Measurements from ENCODE around the gene CCDC137. TPM values are rescaled to one million over a fixed set of nuclear protein-coding genes. Genes with fewer than 3 reads are reported as not detected.

CCDC137 gene
- total and polyA plus RNA-seq, 2 of the 13 experiments (the other 11 are each of a cell fraction or from before 2014, with no cell fraction given): 14.6 to 39.1 TPM

DNA sequence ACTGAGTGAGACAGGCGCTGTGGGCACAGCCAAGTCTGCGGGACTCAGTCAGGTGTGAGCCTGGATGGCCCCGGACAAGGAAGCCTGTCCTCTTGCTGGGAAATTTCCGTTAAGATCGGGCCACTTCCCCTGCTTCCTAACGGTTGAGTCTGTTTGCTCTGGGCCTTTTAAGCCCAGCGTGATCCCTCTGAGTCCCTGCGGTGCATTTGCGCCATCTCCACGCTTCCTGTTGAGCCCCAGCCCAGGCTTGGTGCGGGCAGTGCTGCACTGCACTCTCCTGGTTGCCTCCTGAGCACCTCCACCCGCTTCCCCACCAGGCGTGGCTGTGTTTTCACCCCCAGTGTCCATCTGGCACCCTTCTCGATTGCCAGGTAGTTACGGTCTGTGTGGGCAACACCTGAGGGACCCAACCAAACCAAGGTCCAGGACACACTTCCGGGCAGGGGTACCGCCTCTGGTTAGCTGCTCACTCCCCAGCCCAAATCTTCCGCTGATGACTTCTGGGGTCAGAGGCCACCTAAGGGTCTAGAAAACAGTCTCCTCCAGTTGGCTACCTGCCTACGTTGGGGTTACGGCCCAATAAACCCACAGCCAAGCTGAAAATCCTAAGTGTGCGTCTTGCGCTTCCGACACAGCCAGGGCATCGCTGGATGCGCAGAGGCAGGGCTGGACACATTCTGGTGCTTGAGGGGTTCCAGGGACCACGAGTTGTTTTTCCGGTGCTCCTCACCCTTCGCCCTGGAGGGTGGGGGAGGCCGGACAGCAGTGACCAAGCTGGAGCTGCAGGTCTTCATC is 44.2 kb downstream of the CCDC137 start (continued):
- TF ChIP-seq FOXP1 (IDR thresholded peaks at IDR 0.05) (no peak), FOXP1 (CRISPR knock-in tag; IDR thresholded peaks at IDR 0.05) (no peak), ZNF746 (CRISPR knock-in tag; IDR thresholded peaks at IDR 0.05) (no peak), REPIN1 (CRISPR knock-in tag; IDR thresholded peaks at IDR 0.05; ENCODE audit: borderline replicate concordance, low read depth) (no peak), ZFYVE20 (CRISPR knock-in tag; IDR thresholded peaks at IDR 0.05; ENCODE audit: borderline replicate concordance, low read depth) (no peak), GATAD2A (CRISPR knock-in tag; IDR thresholded peaks at IDR 0.05) (no peak; the same call in 1 of the 2 replicates), PAX8 (CRISPR knock-in tag; IDR thresholded peaks at IDR 0.05; ENCODE audit: borderline replicate concordance) (no peak), ZNF17 (CRISPR knock-in tag; IDR thresholded peaks at IDR 0.05) (no peak), EHMT2 (IDR thresholded peaks at IDR 0.05; ENCODE audit: borderline replicate concordance, low read depth, low read length) (no peak), PTBP1 (IDR thresholded peaks at IDR 0.05; ENCODE audit: low read depth, low read length, poor library complexity, severe bottlenecking) (no peak), FOXA1 (IDR thresholded peaks at IDR 0.05) (no peak), FOXA1 (CRISPR knock-in tag; IDR thresholded peaks at IDR 0.05) (no peak)
- TF ChIP-seq, protein P1, sequence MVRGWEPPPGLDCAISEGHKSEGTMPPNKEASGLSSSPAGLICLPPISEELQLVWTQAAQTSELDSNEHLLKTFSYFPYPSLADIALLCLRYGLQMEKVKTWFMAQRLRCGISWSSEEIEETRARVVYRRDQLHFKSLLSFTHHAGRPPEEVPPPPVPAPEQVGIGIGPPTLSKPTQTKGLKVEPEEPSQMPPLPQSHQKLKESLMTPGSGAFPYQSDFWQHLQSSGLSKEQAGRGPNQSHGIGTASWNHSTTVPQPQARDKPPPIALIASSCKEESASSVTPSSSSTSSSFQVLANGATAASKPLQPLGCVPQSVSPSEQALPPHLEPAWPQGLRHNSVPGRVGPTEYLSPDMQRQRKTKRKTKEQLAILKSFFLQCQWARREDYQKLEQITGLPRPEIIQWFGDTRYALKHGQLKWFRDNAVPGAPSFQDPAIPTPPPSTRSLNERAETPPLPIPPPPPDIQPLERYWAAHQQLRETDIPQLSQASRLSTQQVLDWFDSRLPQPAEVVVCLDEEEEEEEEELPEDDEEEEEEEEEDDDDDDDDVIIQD (CRISPR knock-in tag; IDR thresholded peaks at IDR 0.05; ENCODE audit: low read depth): no peak
- TF ChIP-seq, protein P2, sequence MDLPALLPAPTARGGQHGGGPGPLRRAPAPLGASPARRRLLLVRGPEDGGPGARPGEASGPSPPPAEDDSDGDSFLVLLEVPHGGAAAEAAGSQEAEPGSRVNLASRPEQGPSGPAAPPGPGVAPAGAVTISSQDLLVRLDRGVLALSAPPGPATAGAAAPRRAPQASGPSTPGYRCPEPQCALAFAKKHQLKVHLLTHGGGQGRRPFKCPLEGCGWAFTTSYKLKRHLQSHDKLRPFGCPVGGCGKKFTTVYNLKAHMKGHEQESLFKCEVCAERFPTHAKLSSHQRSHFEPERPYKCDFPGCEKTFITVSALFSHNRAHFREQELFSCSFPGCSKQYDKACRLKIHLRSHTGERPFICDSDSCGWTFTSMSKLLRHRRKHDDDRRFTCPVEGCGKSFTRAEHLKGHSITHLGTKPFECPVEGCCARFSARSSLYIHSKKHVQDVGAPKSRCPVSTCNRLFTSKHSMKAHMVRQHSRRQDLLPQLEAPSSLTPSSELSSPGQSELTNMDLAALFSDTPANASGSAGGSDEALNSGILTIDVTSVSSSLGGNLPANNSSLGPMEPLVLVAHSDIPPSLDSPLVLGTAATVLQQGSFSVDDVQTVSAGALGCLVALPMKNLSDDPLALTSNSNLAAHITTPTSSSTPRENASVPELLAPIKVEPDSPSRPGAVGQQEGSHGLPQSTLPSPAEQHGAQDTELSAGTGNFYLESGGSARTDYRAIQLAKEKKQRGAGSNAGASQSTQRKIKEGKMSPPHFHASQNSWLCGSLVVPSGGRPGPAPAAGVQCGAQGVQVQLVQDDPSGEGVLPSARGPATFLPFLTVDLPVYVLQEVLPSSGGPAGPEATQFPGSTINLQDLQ (CRISPR knock-in tag; IDR thresholded peaks at IDR 0.05): no peak
- TF ChIP-seq, protein P3, sequence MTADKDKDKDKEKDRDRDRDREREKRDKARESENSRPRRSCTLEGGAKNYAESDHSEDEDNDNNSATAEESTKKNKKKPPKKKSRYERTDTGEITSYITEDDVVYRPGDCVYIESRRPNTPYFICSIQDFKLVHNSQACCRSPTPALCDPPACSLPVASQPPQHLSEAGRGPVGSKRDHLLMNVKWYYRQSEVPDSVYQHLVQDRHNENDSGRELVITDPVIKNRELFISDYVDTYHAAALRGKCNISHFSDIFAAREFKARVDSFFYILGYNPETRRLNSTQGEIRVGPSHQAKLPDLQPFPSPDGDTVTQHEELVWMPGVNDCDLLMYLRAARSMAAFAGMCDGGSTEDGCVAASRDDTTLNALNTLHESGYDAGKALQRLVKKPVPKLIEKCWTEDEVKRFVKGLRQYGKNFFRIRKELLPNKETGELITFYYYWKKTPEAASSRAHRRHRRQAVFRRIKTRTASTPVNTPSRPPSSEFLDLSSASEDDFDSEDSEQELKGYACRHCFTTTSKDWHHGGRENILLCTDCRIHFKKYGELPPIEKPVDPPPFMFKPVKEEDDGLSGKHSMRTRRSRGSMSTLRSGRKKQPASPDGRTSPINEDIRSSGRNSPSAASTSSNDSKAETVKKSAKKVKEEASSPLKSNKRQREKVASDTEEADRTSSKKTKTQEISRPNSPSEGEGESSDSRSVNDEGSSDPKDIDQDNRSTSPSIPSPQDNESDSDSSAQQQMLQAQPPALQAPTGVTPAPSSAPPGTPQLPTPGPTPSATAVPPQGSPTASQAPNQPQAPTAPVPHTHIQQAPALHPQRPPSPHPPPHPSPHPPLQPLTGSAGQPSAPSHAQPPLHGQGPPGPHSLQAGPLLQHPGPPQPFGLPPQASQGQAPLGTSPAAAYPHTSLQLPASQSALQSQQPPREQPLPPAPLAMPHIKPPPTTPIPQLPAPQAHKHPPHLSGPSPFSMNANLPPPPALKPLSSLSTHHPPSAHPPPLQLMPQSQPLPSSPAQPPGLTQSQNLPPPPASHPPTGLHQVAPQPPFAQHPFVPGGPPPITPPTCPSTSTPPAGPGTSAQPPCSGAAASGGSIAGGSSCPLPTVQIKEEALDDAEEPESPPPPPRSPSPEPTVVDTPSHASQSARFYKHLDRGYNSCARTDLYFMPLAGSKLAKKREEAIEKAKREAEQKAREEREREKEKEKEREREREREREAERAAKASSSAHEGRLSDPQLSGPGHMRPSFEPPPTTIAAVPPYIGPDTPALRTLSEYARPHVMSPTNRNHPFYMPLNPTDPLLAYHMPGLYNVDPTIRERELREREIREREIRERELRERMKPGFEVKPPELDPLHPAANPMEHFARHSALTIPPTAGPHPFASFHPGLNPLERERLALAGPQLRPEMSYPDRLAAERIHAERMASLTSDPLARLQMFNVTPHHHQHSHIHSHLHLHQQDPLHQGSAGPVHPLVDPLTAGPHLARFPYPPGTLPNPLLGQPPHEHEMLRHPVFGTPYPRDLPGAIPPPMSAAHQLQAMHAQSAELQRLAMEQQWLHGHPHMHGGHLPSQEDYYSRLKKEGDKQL (CRISPR knock-in tag; IDR thresholded peaks at IDR 0.05; ENCODE audit: low read depth): no peak
- TF ChIP-seq, protein P4, sequence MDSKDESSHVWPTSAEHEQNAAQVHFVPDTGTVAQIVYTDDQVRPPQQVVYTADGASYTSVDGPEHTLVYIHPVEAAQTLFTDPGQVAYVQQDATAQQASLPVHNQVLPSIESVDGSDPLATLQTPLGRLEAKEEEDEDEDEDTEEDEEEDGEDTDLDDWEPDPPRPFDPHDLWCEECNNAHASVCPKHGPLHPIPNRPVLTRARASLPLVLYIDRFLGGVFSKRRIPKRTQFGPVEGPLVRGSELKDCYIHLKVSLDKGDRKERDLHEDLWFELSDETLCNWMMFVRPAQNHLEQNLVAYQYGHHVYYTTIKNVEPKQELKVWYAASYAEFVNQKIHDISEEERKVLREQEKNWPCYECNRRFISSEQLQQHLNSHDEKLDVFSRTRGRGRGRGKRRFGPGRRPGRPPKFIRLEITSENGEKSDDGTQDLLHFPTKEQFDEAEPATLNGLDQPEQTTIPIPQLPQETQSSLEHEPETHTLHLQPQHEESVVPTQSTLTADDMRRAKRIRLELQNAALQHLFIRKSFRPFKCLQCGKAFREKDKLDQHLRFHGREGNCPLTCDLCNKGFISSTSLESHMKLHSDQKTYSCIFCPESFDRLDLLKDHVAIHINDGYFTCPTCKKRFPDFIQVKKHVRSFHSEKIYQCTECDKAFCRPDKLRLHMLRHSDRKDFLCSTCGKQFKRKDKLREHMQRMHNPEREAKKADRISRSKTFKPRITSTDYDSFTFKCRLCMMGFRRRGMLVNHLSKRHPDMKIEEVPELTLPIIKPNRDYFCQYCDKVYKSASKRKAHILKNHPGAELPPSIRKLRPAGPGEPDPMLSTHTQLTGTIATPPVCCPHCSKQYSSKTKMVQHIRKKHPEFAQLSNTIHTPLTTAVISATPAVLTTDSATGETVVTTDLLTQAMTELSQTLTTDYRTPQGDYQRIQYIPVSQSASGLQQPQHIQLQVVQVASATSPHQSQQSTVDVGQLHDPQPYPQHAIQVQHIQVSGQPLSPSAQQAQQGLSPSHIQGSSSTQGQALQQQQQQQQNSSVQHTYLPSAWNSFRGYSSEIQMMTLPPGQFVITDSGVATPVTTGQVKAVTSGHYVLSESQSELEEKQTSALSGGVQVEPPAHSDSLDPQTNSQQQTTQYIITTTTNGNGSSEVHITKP (CRISPR knock-in tag; IDR thresholded peaks at IDR 0.05; ENCODE audit: low read depth): peak; percentile 50; the same call in 1 of the 2 replicates
